Measurements from ENCODE around the gene SYNGAP1. TPM values are rescaled to one million over a fixed set of nuclear protein-coding genes. Genes with fewer than 3 reads are reported as not detected.

SYNGAP1 gene
- total RNA-seq, 4 donors from 2014 or later, result 4.9 to 37.2 (median 11.1) TPM

DNA sequence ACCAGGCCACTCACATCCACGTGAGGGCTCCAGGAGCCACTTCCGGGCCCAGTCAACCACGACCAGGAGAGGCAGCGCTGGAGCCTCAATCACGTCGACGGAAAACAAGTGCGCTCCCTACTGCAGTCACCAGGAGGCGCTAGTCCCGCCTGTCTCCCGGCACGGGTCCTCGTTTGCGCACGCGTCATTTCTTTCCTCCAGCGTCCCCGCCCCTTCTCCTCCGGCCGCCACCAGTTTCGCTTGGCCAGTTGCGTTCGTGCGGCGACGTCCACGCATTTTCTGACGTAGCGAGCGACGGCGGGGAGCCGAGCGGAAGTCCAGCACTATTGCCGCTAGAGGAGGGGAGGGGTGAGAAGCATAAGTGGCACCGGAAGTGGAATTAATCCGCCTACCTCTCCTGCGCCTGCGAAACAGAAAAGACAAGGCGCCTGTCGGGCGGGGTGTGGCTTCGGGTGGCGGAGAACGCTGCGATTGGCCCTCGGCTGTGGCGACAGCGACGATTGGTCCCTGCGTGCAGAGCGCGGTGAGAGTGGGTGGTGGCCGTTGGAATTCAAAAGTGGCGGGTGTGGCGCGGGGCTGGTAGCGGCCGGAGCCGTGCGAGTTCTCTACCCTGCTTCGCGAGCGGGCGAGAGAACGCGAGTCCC lies 28.5 kb upstream of the SYNGAP1 start, which contains the start of gene KIFC1:
Gene KIFC1, plus strand, starts transcription at position 546 of the 644 bp plus-strand sequence. CDS start 163 bp downstream, outside the sequence.
- no peaks in the 10 kb centered on the region for H3K36me3 ChIP-seq
- H3K27ac ChIP-seq, result peak within 1 kb of the TSS; percentile 85 to 95 (median 90)
- no peaks in the 10 kb centered on the region for H3K27me3 ChIP-seq
- WGBS, 2 donors (ENCODE audit: low coverage in 1 of 2), result 0% methylated on average over 4 to 54 of the region's 67 CpGs
- no peaks in the 10 kb centered on the region for H3K9me3 ChIP-seq
- peaks cover 4 to 20% (median 12%) of the 10 kb centered on the region in 4 donors for H3K4me1 ChIP-seq
- intact Hi-C loops (cut with DNase I; ENCODE audit: low total_unique reads), result no loop called here
- DNase-seq, result peak; percentile 100
- in situ Hi-C loops (cut with MboI; ENCODE audit: low pct_ligation_motif_present in 1 of 4, low pct_unique_long_range_greater_than_20kb in 1 of 4, low sequenced_read_pairs in 3 of 4), result no loop called here
- peak; percentile 56 for TF ChIP-seq EP300 (IDR thresholded peaks at IDR 0.05; ENCODE audit: low read depth)
- TF ChIP-seq, protein P1, sequence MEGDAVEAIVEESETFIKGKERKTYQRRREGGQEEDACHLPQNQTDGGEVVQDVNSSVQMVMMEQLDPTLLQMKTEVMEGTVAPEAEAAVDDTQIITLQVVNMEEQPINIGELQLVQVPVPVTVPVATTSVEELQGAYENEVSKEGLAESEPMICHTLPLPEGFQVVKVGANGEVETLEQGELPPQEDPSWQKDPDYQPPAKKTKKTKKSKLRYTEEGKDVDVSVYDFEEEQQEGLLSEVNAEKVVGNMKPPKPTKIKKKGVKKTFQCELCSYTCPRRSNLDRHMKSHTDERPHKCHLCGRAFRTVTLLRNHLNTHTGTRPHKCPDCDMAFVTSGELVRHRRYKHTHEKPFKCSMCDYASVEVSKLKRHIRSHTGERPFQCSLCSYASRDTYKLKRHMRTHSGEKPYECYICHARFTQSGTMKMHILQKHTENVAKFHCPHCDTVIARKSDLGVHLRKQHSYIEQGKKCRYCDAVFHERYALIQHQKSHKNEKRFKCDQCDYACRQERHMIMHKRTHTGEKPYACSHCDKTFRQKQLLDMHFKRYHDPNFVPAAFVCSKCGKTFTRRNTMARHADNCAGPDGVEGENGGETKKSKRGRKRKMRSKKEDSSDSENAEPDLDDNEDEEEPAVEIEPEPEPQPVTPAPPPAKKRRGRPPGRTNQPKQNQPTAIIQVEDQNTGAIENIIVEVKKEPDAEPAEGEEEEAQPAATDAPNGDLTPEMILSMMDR (IDR thresholded peaks at IDR 0.05), result peak; percentile 92 to 99 (median 95)
- no peak for TF ChIP-seq POLR2A (IDR thresholded peaks at IDR 0.05)
- peak; percentile 30 to 66 (median 42) for TF ChIP-seq POLR2AphosphoS5 (IDR thresholded peaks at IDR 0.05)
- H3K4me3 ChIP-seq, result peak within 1 kb of the TSS; percentile 3 to 65 (median 62)

DNA sequence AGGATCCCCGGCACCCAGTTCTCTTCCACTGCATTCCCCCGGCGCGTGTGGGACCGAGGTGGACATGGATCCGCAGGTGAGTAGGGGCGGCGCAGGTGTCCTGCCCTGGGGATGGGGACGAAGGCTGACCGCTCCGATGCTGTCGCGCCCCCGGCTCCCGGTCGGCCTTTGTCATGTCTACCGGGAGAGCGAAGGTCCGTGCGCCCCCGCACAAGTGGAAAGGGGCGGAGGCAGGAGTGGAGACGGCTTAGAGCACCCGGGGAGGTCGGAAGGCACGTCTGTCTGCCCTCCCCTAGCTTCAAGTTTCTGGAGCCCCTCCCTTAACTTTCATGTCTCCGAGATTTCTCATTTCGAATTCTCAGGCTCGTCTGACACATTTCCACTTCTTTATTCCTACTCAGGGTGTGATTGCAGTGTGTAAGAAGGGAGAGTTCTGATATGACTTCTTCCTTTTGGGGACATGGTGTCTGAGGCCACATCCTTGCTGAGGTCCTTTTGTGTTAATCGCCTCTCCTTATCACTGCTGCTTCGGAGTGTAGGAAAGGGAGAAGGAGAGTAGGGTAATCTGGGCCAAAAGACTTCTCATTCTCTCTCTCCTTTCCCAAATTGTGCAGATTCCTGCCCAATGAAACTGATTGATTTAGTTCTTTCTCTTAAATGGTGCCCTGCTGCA lies 27.8 kb upstream of the SYNGAP1 start:
- DNase-seq, result no peak
- Histone ChIP-seq H3K4me1 (peaks cover 4 to 20% (median 12%) of the 10 kb centered on the region in 4 donors), H3K9me3 (no peaks in the 10 kb centered on the region), H3K36me3 (no peaks in the 10 kb centered on the region), H3K27ac (peak overlapping the region; percentile 85 to 95 (median 90)), H3K4me3 (peak overlapping the region; percentile 3 to 65 (median 62)), H3K27me3 (no peaks in the 10 kb centered on the region)
- TF ChIP-seq EP300 (IDR thresholded peaks at IDR 0.05; ENCODE audit: low read depth) (no peak), POLR2A (IDR thresholded peaks at IDR 0.05) (peak; percentile 29)
- intact Hi-C loops (cut with DNase I; ENCODE audit: low total_unique reads), result no loop called here
- in situ Hi-C loops (cut with MboI; ENCODE audit: low pct_ligation_motif_present in 1 of 4, low pct_unique_long_range_greater_than_20kb in 1 of 4, low sequenced_read_pairs in 3 of 4), result no loop called here
- WGBS, 2 donors (ENCODE audit: low coverage in 1 of 2), result 0 to 2% methylated on average over 6 to 13 of the region's 31 CpGs

DNA sequence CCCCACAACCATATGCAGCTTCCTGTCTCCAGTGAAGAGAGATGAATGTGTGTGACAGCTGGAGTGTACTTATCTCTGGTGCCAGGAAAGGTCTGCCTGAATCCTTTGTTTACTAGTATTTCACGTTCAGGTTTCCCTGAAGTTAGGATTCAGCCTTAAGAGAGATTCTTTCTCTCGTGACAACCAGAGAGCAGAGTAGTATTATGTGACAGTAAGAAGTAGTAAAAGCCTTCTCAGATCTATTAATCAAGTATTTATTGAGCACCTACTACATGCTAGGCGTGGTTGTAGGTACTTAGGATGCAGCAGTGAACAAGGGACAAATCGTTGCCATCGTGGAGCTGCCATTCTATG lies 27.3 kb upstream of the SYNGAP1 start:
- peak overlapping the region; percentile 85 to 95 (median 90) for H3K27ac ChIP-seq

DNA sequence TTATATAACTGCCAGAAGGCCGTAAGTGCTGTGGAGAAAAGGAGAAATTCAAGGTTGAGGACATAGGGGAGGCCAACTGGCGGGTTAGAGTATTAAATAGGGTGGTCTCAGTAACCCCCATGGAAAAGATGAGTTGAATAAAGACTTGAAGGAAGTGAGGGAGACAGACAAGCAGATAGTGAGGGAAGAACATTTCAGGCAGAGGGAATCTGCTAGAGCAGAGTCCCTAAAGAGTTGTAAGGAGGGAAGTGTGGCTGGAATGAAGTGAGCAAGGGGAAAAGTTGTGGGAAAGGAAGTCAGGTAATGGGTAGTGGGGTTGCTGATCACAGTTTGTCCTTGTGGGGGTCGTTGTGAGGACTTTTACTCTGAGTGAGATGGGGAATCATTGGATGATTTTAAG lies 26.9 kb upstream of the SYNGAP1 start:
- peak overlapping the region in 2 of 4 donors; percentile 90 to 91 for H3K27ac ChIP-seq
- intact Hi-C loops (cut with DNase I; ENCODE audit: low total_unique reads), result no loop called here

More for the DNA sequence above, 27.3 kb upstream of the SYNGAP1 start:
- Histone ChIP-seq H3K27me3 (no peaks in the 10 kb centered on the region), H3K36me3 (no peaks in the 10 kb centered on the region), H3K9me3 (no peaks in the 10 kb centered on the region), H3K4me1 (peaks cover 4 to 20% (median 12%) of the 10 kb centered on the region in 4 donors), H3K4me3 (peak overlapping the region in 3 of 4 donors; percentile 62 to 65 (median 63))
- in situ Hi-C loops (cut with MboI; ENCODE audit: low pct_ligation_motif_present in 1 of 4, low pct_unique_long_range_greater_than_20kb in 1 of 4, low sequenced_read_pairs in 3 of 4) (no loop called here), intact Hi-C loops (cut with DNase I; ENCODE audit: low total_unique reads) (no loop called here)
- TF ChIP-seq, protein P1 (IDR thresholded peaks at IDR 0.05), result no peak
- TF ChIP-seq POLR2A (IDR thresholded peaks at IDR 0.05), result no peak
- TF ChIP-seq POLR2AphosphoS5 (IDR thresholded peaks at IDR 0.05), result no peak
- no peak for TF ChIP-seq EP300 (IDR thresholded peaks at IDR 0.05; ENCODE audit: low read depth)
- DNase-seq, result no peak
- WGBS, 2 donors (ENCODE audit: low coverage in 1 of 2), result 14 to 21% methylated on average over 4 to 5 of the region's 5 CpGs

More for the DNA sequence above, 26.9 kb upstream of the SYNGAP1 start:
- no peak for DNase-seq
- H3K4me1 ChIP-seq, result peaks cover 4 to 20% (median 12%) of the 10 kb centered on the region in 4 donors
- no peaks in the 10 kb centered on the region for H3K9me3 ChIP-seq
- in situ Hi-C loops (cut with MboI; ENCODE audit: low pct_ligation_motif_present in 1 of 4, low pct_unique_long_range_greater_than_20kb in 1 of 4, low sequenced_read_pairs in 3 of 4), result no loop called here
- H3K36me3 ChIP-seq, result no peaks in the 10 kb centered on the region
- TF ChIP-seq, protein P1 (IDR thresholded peaks at IDR 0.05), result no peak
- no peak for TF ChIP-seq EP300 (IDR thresholded peaks at IDR 0.05; ENCODE audit: low read depth)
- TF ChIP-seq POLR2A (IDR thresholded peaks at IDR 0.05), result no peak
- no peak for TF ChIP-seq POLR2AphosphoS5 (IDR thresholded peaks at IDR 0.05)
- 34 to 48% methylated on average over 3 of the region's 3 CpGs for WGBS, 2 donors (ENCODE audit: low coverage in 1 of 2)
- H3K27me3 ChIP-seq, result no peaks in the 10 kb centered on the region
- H3K4me3 ChIP-seq, result peak overlapping the region in 1 of 4 donors; percentile 63
